A673 (cell line): ENCODE data around the gene HMCN2.

Experiments used
- CTCF ChIP-seq: fragments of 300-800, 200-600 bp; sonication (generic); conservative IDR thresholded peaks from 2 replicates; pipeline ENCODE4 v1.5.1; 2017; ENCODE audit warnings: low read depth, mild to moderate bottlenecking, antibody characterized with exemption, low read length, moderate library complexity, mixed read lengths
- EZH2 ChIP-seq: fragments of 200-600 bp; sonication (generic); IDR thresholded peaks from 2 replicates; pipeline ENCODE4 v1.6.1; 2017; ENCODE audit warnings: borderline replicate concordance, low read depth, mild to moderate bottlenecking, mixed read lengths, antibody characterized with exemption, low read length; ENCODE audit not compliant: poor library complexity, severe bottlenecking

- TF ChIP-seq CTCF (no peak), EZH2 (no peak)
Measured at GRCh38 chr9:130383979-130384676, 118.6 kb downstream of the HMCN2 start.
